B cell (primary cell): Measurements from ENCODE around the gene MAP3K1.

Experiments used
- EZH2 ChIP-seq: IDR thresholded peaks from 2 replicates; pipeline ENCODE4 v1.6.1; 2012; ENCODE audit warnings: borderline replicate concordance, low read depth, mild to moderate bottlenecking, moderate library complexity, low read length; ENCODE audit not compliant: insufficient read depth, poor library complexity, severe bottlenecking
- TF ChIP-seq, protein P1 (sequence below): fragments of 200-600 bp; IDR thresholded peaks from one replicate; pipeline ENCODE4 v1.8.0; 2022; ENCODE audit warnings: antibody characterized with exemption, mild to moderate bottlenecking

DNA sequence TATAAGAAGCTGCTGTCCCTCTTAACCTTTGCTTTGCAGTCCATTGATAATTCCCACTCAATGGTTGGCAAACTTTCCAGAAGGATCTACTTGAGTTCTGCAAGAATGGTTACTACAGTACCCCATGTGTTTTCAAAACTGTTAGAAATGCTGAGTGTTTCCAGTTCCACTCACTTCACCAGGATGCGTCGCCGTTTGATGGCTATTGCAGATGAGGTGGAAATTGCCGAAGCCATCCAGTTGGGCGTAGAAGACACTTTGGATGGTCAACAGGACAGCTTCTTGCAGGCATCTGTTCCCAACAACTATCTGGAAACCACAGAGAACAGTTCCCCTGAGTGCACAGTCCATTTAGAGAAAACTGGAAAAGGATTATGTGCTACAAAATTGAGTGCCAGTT, 66.2 kb downstream of the MAP3K1 start:
- TF ChIP-seq, protein P1, sequence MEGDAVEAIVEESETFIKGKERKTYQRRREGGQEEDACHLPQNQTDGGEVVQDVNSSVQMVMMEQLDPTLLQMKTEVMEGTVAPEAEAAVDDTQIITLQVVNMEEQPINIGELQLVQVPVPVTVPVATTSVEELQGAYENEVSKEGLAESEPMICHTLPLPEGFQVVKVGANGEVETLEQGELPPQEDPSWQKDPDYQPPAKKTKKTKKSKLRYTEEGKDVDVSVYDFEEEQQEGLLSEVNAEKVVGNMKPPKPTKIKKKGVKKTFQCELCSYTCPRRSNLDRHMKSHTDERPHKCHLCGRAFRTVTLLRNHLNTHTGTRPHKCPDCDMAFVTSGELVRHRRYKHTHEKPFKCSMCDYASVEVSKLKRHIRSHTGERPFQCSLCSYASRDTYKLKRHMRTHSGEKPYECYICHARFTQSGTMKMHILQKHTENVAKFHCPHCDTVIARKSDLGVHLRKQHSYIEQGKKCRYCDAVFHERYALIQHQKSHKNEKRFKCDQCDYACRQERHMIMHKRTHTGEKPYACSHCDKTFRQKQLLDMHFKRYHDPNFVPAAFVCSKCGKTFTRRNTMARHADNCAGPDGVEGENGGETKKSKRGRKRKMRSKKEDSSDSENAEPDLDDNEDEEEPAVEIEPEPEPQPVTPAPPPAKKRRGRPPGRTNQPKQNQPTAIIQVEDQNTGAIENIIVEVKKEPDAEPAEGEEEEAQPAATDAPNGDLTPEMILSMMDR, result no peak
- TF ChIP-seq EZH2, result no peak
